Mesendoderm (in vitro differentiated cells): ENCODE data around the gene ZSWIM4.

Experiments used
- DNase-seq: peaks from one replicate; pipeline ENCODE4 v3.0.0; 2013
- H2AK5ac ChIP-seq: 2 replicates; pipeline ENCODE4 v1.6.1; 2013; ENCODE audit warnings: low read length, inconsistent platforms
- H2BK120ac ChIP-seq: 2 replicates; pipeline ENCODE4 v1.6.1; 2013; ENCODE audit warnings: low read depth, mild to moderate bottlenecking, low read length, moderate library complexity, mixed read lengths
- H2BK15ac ChIP-seq: replicated peaks from 2 replicates; pipeline ENCODE4 v1.6.1; 2013; ENCODE audit warnings: low read depth, mild to moderate bottlenecking, moderate library complexity
- H2BK5ac ChIP-seq: 2 replicates; pipeline ENCODE4 v1.6.1; 2013; ENCODE audit warnings: low read length, inconsistent platforms
- H3K18ac ChIP-seq: 2 replicates; pipeline ENCODE4 v1.6.1; 2013; ENCODE audit warnings: mild to moderate bottlenecking, low read length, mixed read lengths
- H3K23ac ChIP-seq: one replicate; pipeline ENCODE4 v1.6.1; 2013; ENCODE audit warnings: low read length
- H3K27ac ChIP-seq: 2 replicates; pipeline ENCODE4 v1.5.1; 2013; ENCODE audit warnings: low read depth, mild to moderate bottlenecking, inconsistent platforms, low read length, moderate library complexity
- H3K27me3 ChIP-seq: 2 replicates; pipeline ENCODE4 v1.6.1; 2013; ENCODE audit warnings: low read length, control low read depth, mild to moderate bottlenecking, inconsistent platforms; ENCODE audit not compliant: insufficient read depth, poor library complexity
- H3K36me3 ChIP-seq: 2 replicates; pipeline ENCODE4 v1.6.1; 2013; ENCODE audit warnings: low read length, inconsistent platforms; ENCODE audit not compliant: control insufficient read depth, insufficient read depth
- H3K4ac ChIP-seq: one replicate; pipeline ENCODE4 v1.6.1; 2013; ENCODE audit warnings: low read depth, mild to moderate bottlenecking, low read length, moderate library complexity
- H3K4me1 ChIP-seq: 2 replicates; pipeline ENCODE4 v1.6.1; 2013; ENCODE audit warnings: low read depth, low read length, inconsistent platforms; ENCODE audit not compliant: control insufficient read depth
- H3K4me2 ChIP-seq: 2 replicates; pipeline ENCODE4 v1.6.1; 2013; ENCODE audit warnings: low read length
- H3K4me3 ChIP-seq: 2 replicates; pipeline ENCODE4 v1.5.1; 2013; ENCODE audit warnings: mild to moderate bottlenecking, low read length
- H3K56ac ChIP-seq: one replicate; pipeline ENCODE4 v1.6.1; 2013; ENCODE audit warnings: low read length
- H3K79me1 ChIP-seq: 2 replicates; pipeline ENCODE4 v1.6.1; 2013; ENCODE audit warnings: low read length, inconsistent platforms
- H3K79me2 ChIP-seq: 2 replicates; pipeline ENCODE4 v1.6.1; 2013; ENCODE audit warnings: mild to moderate bottlenecking, low read length; ENCODE audit not compliant: control insufficient read depth, insufficient read depth
- H3K9ac ChIP-seq: 2 replicates; pipeline ENCODE4 v1.6.1; 2013; ENCODE audit warnings: low read length, inconsistent platforms
- H4K5ac ChIP-seq: one replicate; pipeline ENCODE4 v1.6.1; 2013; ENCODE audit warnings: low read length
- H4K8ac ChIP-seq: one replicate; pipeline ENCODE4 v1.6.1; 2013; ENCODE audit warnings: low read depth, mild to moderate bottlenecking, control low read depth, low read length, moderate library complexity
- WGBS: extraction: QIAGEN DNeasy Blood & Tissue Kit; methylation state at CpG from one replicate; pipeline ENCODE4 v1.1.7; 2013; ENCODE audit warnings: low lambda C conversion rate, missing lambda C conversion rate; ENCODE audit not compliant: insufficient coverage; ENCODE audit errors: extremely low coverage; 5-methylcytosine and 5-hydroxymethylcytosine counted together

The ZSWIM4 gene

DNA sequence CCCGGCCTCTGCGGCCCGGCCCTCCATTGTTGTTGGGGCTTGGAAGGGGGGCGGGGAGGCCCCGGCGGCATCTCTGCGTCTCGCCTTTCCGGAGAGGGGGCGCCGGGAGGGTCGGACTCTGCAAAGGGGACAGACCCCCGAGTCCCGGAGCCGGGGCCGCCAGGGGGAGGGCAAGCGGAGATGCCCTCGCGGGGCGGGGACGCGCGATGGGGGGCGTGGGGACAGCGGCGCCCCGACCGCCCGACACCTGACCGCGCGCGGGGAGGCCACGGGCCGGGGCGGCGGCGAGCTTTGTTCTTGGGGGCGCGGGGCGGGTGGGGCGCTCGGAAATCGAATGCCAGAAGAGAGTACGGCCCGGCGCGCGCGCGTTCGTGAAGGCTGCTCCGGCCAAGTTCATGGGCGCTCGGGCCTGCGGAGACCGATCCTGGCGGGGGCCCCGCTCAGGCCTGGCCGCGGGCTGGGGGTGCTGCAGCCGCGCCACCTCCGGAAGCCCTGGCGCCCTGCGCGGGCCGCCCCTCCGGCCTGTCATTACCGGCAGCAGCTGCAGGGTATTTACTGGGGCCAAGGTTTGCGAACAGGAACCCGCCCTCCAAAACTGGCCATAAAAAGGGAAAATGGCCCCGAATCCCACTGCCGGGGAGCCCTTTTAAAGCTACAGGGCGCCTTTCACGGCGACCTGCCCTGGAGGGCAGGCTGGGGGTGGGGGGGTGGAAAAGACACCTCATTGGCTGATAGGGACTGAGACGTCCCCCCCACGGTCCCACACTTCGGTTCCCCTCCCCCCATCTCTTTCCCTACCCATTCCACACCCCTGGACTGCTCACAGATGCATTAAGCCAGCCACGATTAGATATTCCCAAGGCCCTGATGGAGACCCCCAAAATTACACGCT is 70.6 kb downstream of the ZSWIM4 start:
- H2BK5ac ChIP-seq: no peak overlapping the region
- H3K27me3 ChIP-seq: no peaks in the 10 kb centered on the region
- H2AK5ac ChIP-seq: no peak overlapping the region
- H3K4ac ChIP-seq: peak overlapping the region; percentile 48
- no peak overlapping the region for H3K27ac ChIP-seq
- H2BK120ac ChIP-seq: no peak overlapping the region
- no peak overlapping the region for H3K4me3 ChIP-seq
- no peak overlapping the region for H3K23ac ChIP-seq
- H3K4me1 ChIP-seq: no peaks in the 10 kb centered on the region
- no peaks in the 10 kb centered on the region for H3K79me2 ChIP-seq
- no CpG with 5 or more reads among the region's 82 CpGs for WGBS
- H3K56ac ChIP-seq: peak overlapping the region; percentile 81
- H2BK15ac ChIP-seq: no peak overlapping the region
- H3K36me3 ChIP-seq: no peaks in the 10 kb centered on the region
- DNase-seq: no peak
- H3K9ac ChIP-seq: peak overlapping the region; percentile 60
- peak overlapping the region; percentile 70 for H4K8ac ChIP-seq
- no peaks in the 10 kb centered on the region for H3K79me1 ChIP-seq
- no peak overlapping the region for H4K5ac ChIP-seq
- H3K4me2 ChIP-seq: peak overlapping the region; percentile 62
- peak overlapping the region; percentile 75 for H3K18ac ChIP-seq

DNA sequence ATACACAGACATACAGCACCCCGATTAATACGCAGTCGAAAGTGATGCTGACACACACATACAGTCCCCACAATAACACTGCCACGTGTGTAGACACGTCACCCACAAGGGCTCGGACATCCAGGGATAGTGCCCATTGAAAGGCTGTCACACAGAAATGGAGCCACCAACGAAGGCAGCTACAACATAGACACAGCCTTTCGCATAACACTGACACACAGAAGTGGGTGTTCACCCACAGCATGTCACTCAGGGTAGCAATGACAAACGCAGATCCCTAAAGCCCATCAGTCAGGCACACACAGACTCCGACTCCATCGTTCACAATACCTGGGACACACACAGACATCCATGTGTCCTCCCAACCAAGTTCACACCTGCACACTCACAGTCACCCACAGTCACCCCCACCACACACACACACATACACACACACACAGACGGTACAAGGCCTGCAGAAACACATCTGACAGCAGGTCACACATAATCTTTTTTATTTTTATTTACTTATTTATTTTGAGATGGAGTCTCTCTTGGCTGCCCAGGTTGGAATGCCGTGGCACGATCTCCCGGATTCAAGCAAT is 71.3 kb downstream of the ZSWIM4 start:
- no peak overlapping the region for H2BK15ac ChIP-seq
- H3K79me1 ChIP-seq: no peaks in the 10 kb centered on the region
- H3K4me2 ChIP-seq: no peak overlapping the region
- WGBS: no CpG with 5 or more reads among the region's 15 CpGs
- H3K4ac ChIP-seq: no peak overlapping the region
- H3K36me3 ChIP-seq: no peaks in the 10 kb centered on the region
- no peaks in the 10 kb centered on the region for H3K27me3 ChIP-seq
- H3K23ac ChIP-seq: no peak overlapping the region
- no peak for DNase-seq
- H3K4me3 ChIP-seq: no peak overlapping the region
- H4K8ac ChIP-seq: no peak overlapping the region
- no peak overlapping the region for H2AK5ac ChIP-seq
- peak overlapping the region; percentile 81 for H3K56ac ChIP-seq
- no peaks in the 10 kb centered on the region for H3K4me1 ChIP-seq
- peak overlapping the region; percentile 60 for H3K9ac ChIP-seq
- H3K27ac ChIP-seq: no peak overlapping the region
- no peak overlapping the region for H2BK120ac ChIP-seq
- no peak overlapping the region for H2BK5ac ChIP-seq
- no peaks in the 10 kb centered on the region for H3K79me2 ChIP-seq
- H4K5ac ChIP-seq: no peak overlapping the region
- no peak overlapping the region for H3K18ac ChIP-seq

DNA sequence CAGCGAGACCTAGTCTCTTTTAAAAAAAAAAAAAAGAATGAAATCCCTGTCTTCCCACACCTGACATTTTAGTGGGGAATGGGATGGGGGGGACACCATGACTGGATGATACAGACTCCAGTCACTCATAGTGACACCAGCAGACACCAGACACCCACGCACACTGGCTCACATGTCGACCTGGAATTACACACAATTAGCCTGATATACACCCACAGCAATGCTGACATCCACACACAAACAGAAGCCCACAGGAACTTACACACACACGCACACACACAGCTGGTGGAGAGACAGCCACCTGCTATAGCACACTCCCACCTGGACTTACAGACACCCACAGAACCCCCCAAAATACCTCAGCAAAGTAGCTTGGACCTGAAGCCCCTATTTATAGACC is 73.4 kb downstream of the ZSWIM4 start:
- no peaks in the 10 kb centered on the region for H3K27me3 ChIP-seq
- no peak overlapping the region for H2BK120ac ChIP-seq
- no CpG with 5 or more reads among the region's 4 CpGs for WGBS
- H2BK15ac ChIP-seq: no peak overlapping the region
- H2BK5ac ChIP-seq: no peak overlapping the region
- no peak overlapping the region for H4K5ac ChIP-seq
- no peak overlapping the region for H3K4ac ChIP-seq
- no peak overlapping the region for H3K18ac ChIP-seq
- no peaks in the 10 kb centered on the region for H3K4me1 ChIP-seq
- H3K27ac ChIP-seq: no peak overlapping the region
- H2AK5ac ChIP-seq: no peak overlapping the region
- DNase-seq: no peak
- no peak overlapping the region for H3K23ac ChIP-seq
- H3K4me2 ChIP-seq: no peak overlapping the region
- no peak overlapping the region for H3K4me3 ChIP-seq
- no peaks in the 10 kb centered on the region for H3K79me2 ChIP-seq
- H3K79me1 ChIP-seq: no peaks in the 10 kb centered on the region
- no peak overlapping the region for H3K9ac ChIP-seq
- H3K56ac ChIP-seq: no peak overlapping the region
- H4K8ac ChIP-seq: no peak overlapping the region
- no peaks in the 10 kb centered on the region for H3K36me3 ChIP-seq

DNA sequence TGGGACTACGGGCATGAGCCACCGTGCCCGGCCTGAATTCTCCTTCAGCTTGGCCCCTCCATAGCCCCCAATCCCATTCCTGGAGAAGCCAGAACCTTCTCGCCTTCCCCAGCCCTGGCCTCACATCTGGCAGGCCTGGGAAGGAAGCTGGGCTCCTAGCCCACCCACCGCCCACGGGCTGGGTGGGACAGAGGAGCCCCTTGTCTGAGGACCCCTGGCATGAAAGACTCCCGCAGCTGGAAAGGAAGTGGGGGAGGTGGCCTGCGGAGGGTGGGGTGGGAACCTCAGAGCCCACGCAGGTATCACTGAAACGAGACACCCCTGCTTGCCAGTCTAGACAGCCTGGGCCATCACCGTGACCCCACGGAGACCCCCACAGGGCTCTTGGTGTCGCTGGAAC is 74.0 kb downstream of the ZSWIM4 start:
- Histone ChIP-seq H4K5ac (no peak overlapping the region), H3K23ac (no peak overlapping the region), H2BK15ac (no peak overlapping the region), H3K18ac (no peak overlapping the region), H3K27me3 (no peaks in the 10 kb centered on the region), H2BK5ac (no peak overlapping the region), H3K4me3 (no peak overlapping the region), H3K36me3 (no peaks in the 10 kb centered on the region), H3K27ac (no peak overlapping the region), H3K56ac (no peak overlapping the region), H3K79me2 (no peaks in the 10 kb centered on the region), H3K4ac (no peak overlapping the region), H3K4me2 (no peak overlapping the region), H3K4me1 (no peaks in the 10 kb centered on the region), H3K9ac (no peak overlapping the region), H2AK5ac (no peak overlapping the region), H2BK120ac (no peak overlapping the region), H3K79me1 (no peaks in the 10 kb centered on the region), H4K8ac (no peak overlapping the region)
- no peak for DNase-seq
- WGBS: no CpG with 5 or more reads among the region's 13 CpGs

DNA sequence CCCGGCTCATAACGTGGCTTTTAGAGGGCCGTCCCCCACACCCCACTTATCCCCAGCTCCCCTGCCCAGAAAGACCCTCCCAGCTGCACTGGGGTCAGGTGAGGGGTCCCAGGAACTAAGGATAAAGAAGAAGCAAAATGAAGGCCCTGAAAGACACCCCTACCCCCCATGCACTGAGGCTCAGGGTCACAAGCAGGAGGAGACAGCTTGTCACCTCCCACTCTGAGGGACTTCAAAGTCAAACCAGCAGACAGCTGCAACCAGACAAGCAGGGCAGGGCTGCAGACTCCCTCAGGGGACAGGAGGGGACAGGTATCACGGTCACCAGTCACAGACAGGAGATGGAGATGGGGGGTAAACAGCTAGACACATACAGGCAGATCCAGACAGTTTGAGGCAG is 75.6 kb downstream of the ZSWIM4 start:
- Histone ChIP-seq H3K79me2 (no peaks in the 10 kb centered on the region), H3K56ac (no peak overlapping the region), H3K36me3 (no peaks in the 10 kb centered on the region), H3K4me3 (no peak overlapping the region), H3K4me1 (peaks cover 2% of the 10 kb centered on the region), H3K9ac (no peak overlapping the region), H3K27me3 (no peaks in the 10 kb centered on the region), H3K79me1 (no peaks in the 10 kb centered on the region), H4K8ac (no peak overlapping the region), H3K23ac (no peak overlapping the region), H3K18ac (no peak overlapping the region), H2BK5ac (no peak overlapping the region), H3K4me2 (no peak overlapping the region), H2BK15ac (no peak overlapping the region), H2BK120ac (no peak overlapping the region), H3K27ac (no peak overlapping the region), H3K4ac (no peak overlapping the region), H4K5ac (no peak overlapping the region), H2AK5ac (no peak overlapping the region)
- DNase-seq: no peak
- no CpG with 5 or more reads among the region's 4 CpGs for WGBS
